Transverse colon (tissue), 4 donors: ENCODE results near the gene TEK. TPM values are rescaled to one million over a fixed set of nuclear protein-coding genes. Genes with fewer than 3 reads are reported as not detected.
"Not testable (repeated sequence)": the region's sequence is repeated elsewhere in the genome, so short reads cannot be mapped to it uniquely, and the experiment has no call there.

Source experiments
- DNase-seq: peaks from one replicate; pipeline ENCODE4 v3.0.0-alpha.2; 2019
- H3K27ac ChIP-seq, 4 donors: fragments of 200-600 bp; sonication (generic); 2 replicates each; pipeline ENCODE4 v1.5.1; 2016 to 2018; ENCODE audit warnings: inconsistent platforms in 4 of 4
- H3K27me3 ChIP-seq: fragments of 200-600 bp; sonication (generic); 2 replicates; pipeline ENCODE4 v1.5.1; 2017; ENCODE audit warnings: inconsistent platforms
- H3K36me3 ChIP-seq, 4 donors: fragments of 200-600 bp; sonication (generic); 2 replicates each; pipeline ENCODE4 v1.5.1; 2017 to 2019; ENCODE audit warnings: inconsistent platforms in 4 of 4
- H3K4me1 ChIP-seq, 4 donors: fragments of 200-600 bp; sonication (generic); 2 replicates each; pipeline ENCODE4 v1.5.1; 2017 to 2020; ENCODE audit warnings: inconsistent platforms in 4 of 4
- H3K4me3 ChIP-seq, 4 donors: fragments of 200-600 bp; sonication (generic); 1 replicate in 1 of 4; 2 replicates in 3 of 4; pipeline versions ENCODE4 v1.5.1 to v1.6.1; 2017 to 2019; ENCODE audit warnings: inconsistent platforms in 4 of 4
- H3K9me3 ChIP-seq, 2 donors: fragments of 200-600 bp; sonication (generic); 2 replicates each; pipeline ENCODE4 v1.5.1; 2017 to 2019; ENCODE audit warnings: inconsistent platforms in 2 of 2
- EP300 ChIP-seq: sonication (generic); formaldehyde crosslinking; IDR thresholded peaks from one replicate; pipeline ENCODE4 v1.6.1; 2017; ENCODE audit warnings: antibody characterized with exemption, low read depth
- POLR2A ChIP-seq: fragments of 450-650 bp; IDR thresholded peaks from one replicate; pipeline ENCODE4 v1.6.1; 2016; ENCODE audit warnings: antibody characterized with exemption, mild to moderate bottlenecking, moderate library complexity
- POLR2AphosphoS5 ChIP-seq, 3 donors: sonication (generic); formaldehyde crosslinking; IDR thresholded peaks; one replicate each; pipeline ENCODE4 v1.6.1; 2016; ENCODE audit warnings: antibody characterized with exemption in 3 of 3
- WGBS, 2 donors: methylation state at CpG; one replicate each; pipeline ENCODE4 v1.1.5; 2018; ENCODE audit warnings: low coverage in 1 of 2; 5-methylcytosine and 5-hydroxymethylcytosine counted together
- in situ Hi-C, 4 donors: fragments of 200-750 bp; cut with MboI; loops; one replicate each; pipeline versions ENCODE4 v1.15.0 to v1.15.1; 2017; ENCODE audit warnings: low sequenced_read_pairs in 3 of 4, low pct_ligation_motif_present in 1 of 4, low pct_unique_long_range_greater_than_20kb in 1 of 4
- intact Hi-C: fragments of 100-400 bp; cut with DNase I; formaldehyde crosslinking; loops from one replicate; pipeline ENCODE4 v1.15.1; 2023; ENCODE audit warnings: low total_unique reads
- total RNA-seq, 4 donors: library from RNA; depleted of rRNA; stranded (reverse); fragments of >200 nt; gene quantifications; one replicate each; pipeline ENCODE4 v1.1.0, GENCODE V29; 2016
- TF ChIP-seq, protein P1 (sequence below), 5 experiments: fragments of 200-600 bp in 3 of 5; fragments of 450-650 bp in 2 of 5; sonication (generic) in 3 of 5; IDR thresholded peaks; 1 replicate in 2 of 5; 2 replicates in 3 of 5; pipeline ENCODE4 v1.5.1; 2016 to 2017; ENCODE audit warnings: antibody characterized with exemption in 5 of 5, inconsistent platforms in 3 of 5, mild to moderate bottlenecking in 2 of 5, moderate library complexity in 1 of 5

Gene TEK
- total RNA-seq, 4 donors from 2014 or later: 1.5 to 4.0 (median 3.0) TPM

- Histone ChIP-seq H3K4me1 (no peaks in the 10 kb centered on the region), H3K27ac (no peak overlapping the region), H3K9me3 (no peaks in the 10 kb centered on the region), H3K27me3 (no peaks in the 10 kb centered on the region), H3K36me3 (no peaks in the 10 kb centered on the region), H3K4me3 (no peak overlapping the region)
- intact Hi-C loops (no loop called here), in situ Hi-C loops (no loop called here)
- no peak for DNase-seq
- WGBS, 2 donors: 97 to 100% methylated on average over 2 to 14 of the region's 14 CpGs
- no peak for TF ChIP-seq POLR2AphosphoS5 (IDR thresholded peaks at IDR 0.05)
- TF ChIP-seq POLR2A: no peak
- TF ChIP-seq, protein P1, sequence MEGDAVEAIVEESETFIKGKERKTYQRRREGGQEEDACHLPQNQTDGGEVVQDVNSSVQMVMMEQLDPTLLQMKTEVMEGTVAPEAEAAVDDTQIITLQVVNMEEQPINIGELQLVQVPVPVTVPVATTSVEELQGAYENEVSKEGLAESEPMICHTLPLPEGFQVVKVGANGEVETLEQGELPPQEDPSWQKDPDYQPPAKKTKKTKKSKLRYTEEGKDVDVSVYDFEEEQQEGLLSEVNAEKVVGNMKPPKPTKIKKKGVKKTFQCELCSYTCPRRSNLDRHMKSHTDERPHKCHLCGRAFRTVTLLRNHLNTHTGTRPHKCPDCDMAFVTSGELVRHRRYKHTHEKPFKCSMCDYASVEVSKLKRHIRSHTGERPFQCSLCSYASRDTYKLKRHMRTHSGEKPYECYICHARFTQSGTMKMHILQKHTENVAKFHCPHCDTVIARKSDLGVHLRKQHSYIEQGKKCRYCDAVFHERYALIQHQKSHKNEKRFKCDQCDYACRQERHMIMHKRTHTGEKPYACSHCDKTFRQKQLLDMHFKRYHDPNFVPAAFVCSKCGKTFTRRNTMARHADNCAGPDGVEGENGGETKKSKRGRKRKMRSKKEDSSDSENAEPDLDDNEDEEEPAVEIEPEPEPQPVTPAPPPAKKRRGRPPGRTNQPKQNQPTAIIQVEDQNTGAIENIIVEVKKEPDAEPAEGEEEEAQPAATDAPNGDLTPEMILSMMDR (IDR thresholded peaks at IDR 0.05): no peak
- no peak for TF ChIP-seq EP300
Observed at GRCh38 chr9:27212621-27213020, 103.6 kb downstream of the TEK start.

GRCh38 chr9:27227192-27227591, 118.2 kb downstream of the TEK start:
- in situ Hi-C loops: no loop called here
- Histone ChIP-seq H3K4me1 (no peaks in the 10 kb centered on the region), H3K27me3 (no peaks in the 10 kb centered on the region), H3K4me3 (no peak overlapping the region), H3K27ac (no peak overlapping the region), H3K9me3 (no peaks in the 10 kb centered on the region), H3K36me3 (no peaks in the 10 kb centered on the region)
- TF ChIP-seq POLR2A: no peak
- TF ChIP-seq EP300: no peak
- TF ChIP-seq, protein P1 (IDR thresholded peaks at IDR 0.05): no peak
- TF ChIP-seq POLR2AphosphoS5 (IDR thresholded peaks at IDR 0.05): no peak
- 79 to 80% methylated on average over 4 of the region's 4 CpGs for WGBS, 2 donors
- intact Hi-C loops: no loop called here
- no peak for DNase-seq

- intact Hi-C loops, H3K36me3 ChIP-seq, H3K4me3 ChIP-seq, DNase-seq, H3K4me1 ChIP-seq, in situ Hi-C loops, H3K27ac ChIP-seq, H3K27me3 ChIP-seq, H3K9me3 ChIP-seq: not testable (repeated sequence)
- 81% methylated on average over 12 of the region's 12 CpGs; no CpG with 5 or more reads in 1 of the 2 donors for WGBS, 2 donors
Observed at GRCh38 chr9:27239648-27240047, 130.6 kb downstream of the TEK start.

- in situ Hi-C loops: no loop called here
- Histone ChIP-seq H3K36me3 (no peaks in the 10 kb centered on the region), H3K27ac (no peak overlapping the region), H3K27me3 (no peaks in the 10 kb centered on the region), H3K4me1 (no peaks in the 10 kb centered on the region), H3K9me3 (no peaks in the 10 kb centered on the region), H3K4me3 (no peak overlapping the region)
- no peak for TF ChIP-seq POLR2AphosphoS5 (IDR thresholded peaks at IDR 0.05)
- TF ChIP-seq, protein P1 (IDR thresholded peaks at IDR 0.05): peak; percentile 38 to 50 (median 43)
- TF ChIP-seq EP300: no peak
- TF ChIP-seq POLR2A: no peak
- intact Hi-C loops: no loop called here
- DNase-seq: peak; percentile 36
- WGBS, 2 donors: 8 to 10% methylated on average over 2 of the region's 2 CpGs
Observed at GRCh38 chr9:27247756-27248155, 138.7 kb downstream of the TEK start.

GRCh38 chr9:27248702-27249101, 139.7 kb downstream of the TEK start:
- TF ChIP-seq POLR2AphosphoS5 (IDR thresholded peaks at IDR 0.05) (no peak), POLR2A (no peak), EP300 (no peak)
- TF ChIP-seq, protein P1 (IDR thresholded peaks at IDR 0.05): no peak
- no peaks in the 10 kb centered on the region for H3K36me3 ChIP-seq
- DNase-seq: no peak
- H3K27me3 ChIP-seq: no peaks in the 10 kb centered on the region
- intact Hi-C loops (no loop called here), in situ Hi-C loops (no loop called here)
- no peak overlapping the region for H3K4me3 ChIP-seq
- no peak overlapping the region for H3K27ac ChIP-seq
- H3K4me1 ChIP-seq: no peaks in the 10 kb centered on the region
- no peaks in the 10 kb centered on the region for H3K9me3 ChIP-seq
